H1 (cell line): ENCODE data around the gene TEX14.

Source experiments
- CEBPB ChIP-seq: IDR thresholded peaks from 2 replicates; pipeline ENCODE4 v1.6.1; 2012; ENCODE audit warnings: low read depth, low read length
- EP300 ChIP-seq, 2 experiments: IDR thresholded peaks; 1 replicate in 1 of 2; 2 replicates in 1 of 2; pipeline ENCODE4 v1.6.1; 2011 to 2012; ENCODE audit warnings: low read depth in 2 of 2, low read length in 2 of 2, mild to moderate bottlenecking in 2 of 2, borderline replicate concordance in 1 of 2, inconsistent platforms in 1 of 2, moderate library complexity in 1 of 2
- MAX ChIP-seq: IDR thresholded peaks from 2 replicates; pipeline ENCODE4 v1.6.1; 2012; ENCODE audit warnings: inconsistent platforms
- POLR2A ChIP-seq, 2 experiments: IDR thresholded peaks; 1 replicate in 1 of 2; 2 replicates in 1 of 2; pipeline ENCODE4 v1.6.1; 2011; ENCODE audit warnings: low read depth in 2 of 2, low read length in 2 of 2, mild to moderate bottlenecking in 2 of 2; ENCODE audit errors: control extremely low read depth in 1 of 2
- TF ChIP-seq, protein P1 (sequence below), 3 experiments: IDR thresholded peaks; 1 replicate in 2 of 3; 2 replicates in 1 of 3; pipeline versions ENCODE4 v1.5.1 to v1.6.1; 2011; ENCODE audit warnings: low read length in 3 of 3, mild to moderate bottlenecking in 3 of 3, inconsistent platforms in 2 of 3, low read depth in 1 of 3, moderate library complexity in 1 of 3; ENCODE audit not compliant: insufficient read depth in 1 of 3; ENCODE audit errors: control extremely low read depth in 1 of 3

GRCh38 chr17:58624751-58625150 is 67.1 kb downstream of the TEX14 start:
- TF ChIP-seq CEBPB, result no peak
- TF ChIP-seq EP300 (IDR thresholded peaks at IDR 0.05; ENCODE audit: borderline replicate concordance in 1 of 2, low read depth in 2 of 2, low read length in 2 of 2), result no peak
- TF ChIP-seq POLR2A (IDR thresholded peaks at IDR 0.05; ENCODE audit: control extremely low read depth in 1 of 2, low read depth in 2 of 2, low read length in 2 of 2), result no peak
- TF ChIP-seq, protein P1, sequence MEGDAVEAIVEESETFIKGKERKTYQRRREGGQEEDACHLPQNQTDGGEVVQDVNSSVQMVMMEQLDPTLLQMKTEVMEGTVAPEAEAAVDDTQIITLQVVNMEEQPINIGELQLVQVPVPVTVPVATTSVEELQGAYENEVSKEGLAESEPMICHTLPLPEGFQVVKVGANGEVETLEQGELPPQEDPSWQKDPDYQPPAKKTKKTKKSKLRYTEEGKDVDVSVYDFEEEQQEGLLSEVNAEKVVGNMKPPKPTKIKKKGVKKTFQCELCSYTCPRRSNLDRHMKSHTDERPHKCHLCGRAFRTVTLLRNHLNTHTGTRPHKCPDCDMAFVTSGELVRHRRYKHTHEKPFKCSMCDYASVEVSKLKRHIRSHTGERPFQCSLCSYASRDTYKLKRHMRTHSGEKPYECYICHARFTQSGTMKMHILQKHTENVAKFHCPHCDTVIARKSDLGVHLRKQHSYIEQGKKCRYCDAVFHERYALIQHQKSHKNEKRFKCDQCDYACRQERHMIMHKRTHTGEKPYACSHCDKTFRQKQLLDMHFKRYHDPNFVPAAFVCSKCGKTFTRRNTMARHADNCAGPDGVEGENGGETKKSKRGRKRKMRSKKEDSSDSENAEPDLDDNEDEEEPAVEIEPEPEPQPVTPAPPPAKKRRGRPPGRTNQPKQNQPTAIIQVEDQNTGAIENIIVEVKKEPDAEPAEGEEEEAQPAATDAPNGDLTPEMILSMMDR (IDR thresholded peaks at IDR 0.05; ENCODE audit: control extremely low read depth in 1 of 3, insufficient read depth in 1 of 3, low read depth in 1 of 3, low read length in 3 of 3), result no peak
- TF ChIP-seq MAX, result no peak
